Thyroid gland (tissue), 4 donors: ENCODE data around the gene ZNF536.

Experiments
- POLR2A ChIP-seq, 2 donors: fragments of 450-650 bp; IDR thresholded peaks; one replicate each; pipeline ENCODE4 v1.6.1; 2017; ENCODE audit warnings: antibody characterized with exemption in 2 of 2, mild to moderate bottlenecking in 2 of 2, moderate library complexity in 1 of 2
- TF ChIP-seq, protein P1 (sequence below), 6 experiments: fragments of 200-600 bp in 3 of 6; fragments of 450-650 bp in 3 of 6; sonication (generic) in 3 of 6; IDR thresholded peaks; one replicate each; pipeline ENCODE4 v1.5.1; 2016 to 2019; ENCODE audit warnings: antibody characterized with exemption in 6 of 6, mild to moderate bottlenecking in 2 of 6, inconsistent platforms in 1 of 6, moderate library complexity in 1 of 6

DNA sequence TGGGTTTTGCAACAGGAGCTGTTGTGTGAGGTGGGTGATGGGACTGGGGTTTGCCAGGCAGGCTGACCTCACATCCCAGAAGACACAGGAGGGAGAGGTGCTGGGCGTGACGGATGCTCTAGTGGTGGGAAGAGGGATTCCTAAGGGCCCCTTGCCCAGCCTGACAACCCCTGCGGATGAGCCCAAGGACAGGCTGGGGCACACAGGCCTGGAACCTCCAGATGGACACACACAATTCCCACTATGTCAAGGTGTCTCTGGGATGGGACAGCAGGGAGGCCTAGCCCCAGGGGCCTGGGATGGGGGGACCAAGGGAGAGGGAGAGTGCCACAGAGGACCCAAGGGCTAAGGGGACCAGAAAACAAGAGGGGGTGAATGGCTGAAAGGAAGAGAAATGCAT, 191.5 kb downstream of the ZNF536 start:
- TF ChIP-seq, protein P1, sequence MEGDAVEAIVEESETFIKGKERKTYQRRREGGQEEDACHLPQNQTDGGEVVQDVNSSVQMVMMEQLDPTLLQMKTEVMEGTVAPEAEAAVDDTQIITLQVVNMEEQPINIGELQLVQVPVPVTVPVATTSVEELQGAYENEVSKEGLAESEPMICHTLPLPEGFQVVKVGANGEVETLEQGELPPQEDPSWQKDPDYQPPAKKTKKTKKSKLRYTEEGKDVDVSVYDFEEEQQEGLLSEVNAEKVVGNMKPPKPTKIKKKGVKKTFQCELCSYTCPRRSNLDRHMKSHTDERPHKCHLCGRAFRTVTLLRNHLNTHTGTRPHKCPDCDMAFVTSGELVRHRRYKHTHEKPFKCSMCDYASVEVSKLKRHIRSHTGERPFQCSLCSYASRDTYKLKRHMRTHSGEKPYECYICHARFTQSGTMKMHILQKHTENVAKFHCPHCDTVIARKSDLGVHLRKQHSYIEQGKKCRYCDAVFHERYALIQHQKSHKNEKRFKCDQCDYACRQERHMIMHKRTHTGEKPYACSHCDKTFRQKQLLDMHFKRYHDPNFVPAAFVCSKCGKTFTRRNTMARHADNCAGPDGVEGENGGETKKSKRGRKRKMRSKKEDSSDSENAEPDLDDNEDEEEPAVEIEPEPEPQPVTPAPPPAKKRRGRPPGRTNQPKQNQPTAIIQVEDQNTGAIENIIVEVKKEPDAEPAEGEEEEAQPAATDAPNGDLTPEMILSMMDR (IDR thresholded peaks at IDR 0.05), result no peak
- TF ChIP-seq POLR2A (IDR thresholded peaks at IDR 0.05), result no peak
